Measurements from ENCODE around the gene FAM114A1.

FAM114A1 gene

DNA sequence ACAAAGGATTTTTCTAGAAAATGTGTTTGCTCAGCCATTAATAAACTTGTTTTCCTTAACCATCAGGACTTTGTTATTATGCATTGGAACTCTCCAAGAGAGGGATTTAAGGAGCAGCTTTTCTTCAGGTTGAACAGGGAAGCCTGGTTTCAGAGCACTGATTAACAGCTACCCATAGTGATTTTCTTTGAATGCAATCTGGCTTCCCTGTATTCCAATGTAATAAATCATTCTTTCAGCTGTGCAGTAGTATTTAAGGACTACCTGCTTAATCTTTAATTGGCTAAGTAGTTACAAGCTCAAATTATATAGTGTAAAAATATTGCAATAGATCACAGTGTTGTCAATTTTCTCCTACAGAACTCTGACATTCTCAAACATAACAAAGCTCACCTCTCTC is 87.1 kb downstream of the FAM114A1 start:
- no peak overlapping the region for H3K4me3 ChIP-seq (replicated peaks; ENCODE audit: insufficient read depth, low read length)
- no peaks in the 10 kb centered on the region for H3K27me3 ChIP-seq (ENCODE audit: insufficient read depth, poor library complexity, severe bottlenecking)
- H3K27ac ChIP-seq (replicated peaks), result no peak overlapping the region
- TF ChIP-seq SPI1 (IDR thresholded peaks at IDR 0.05; ENCODE audit: borderline replicate concordance, low read depth), result no peak
- TF ChIP-seq, protein P1, sequence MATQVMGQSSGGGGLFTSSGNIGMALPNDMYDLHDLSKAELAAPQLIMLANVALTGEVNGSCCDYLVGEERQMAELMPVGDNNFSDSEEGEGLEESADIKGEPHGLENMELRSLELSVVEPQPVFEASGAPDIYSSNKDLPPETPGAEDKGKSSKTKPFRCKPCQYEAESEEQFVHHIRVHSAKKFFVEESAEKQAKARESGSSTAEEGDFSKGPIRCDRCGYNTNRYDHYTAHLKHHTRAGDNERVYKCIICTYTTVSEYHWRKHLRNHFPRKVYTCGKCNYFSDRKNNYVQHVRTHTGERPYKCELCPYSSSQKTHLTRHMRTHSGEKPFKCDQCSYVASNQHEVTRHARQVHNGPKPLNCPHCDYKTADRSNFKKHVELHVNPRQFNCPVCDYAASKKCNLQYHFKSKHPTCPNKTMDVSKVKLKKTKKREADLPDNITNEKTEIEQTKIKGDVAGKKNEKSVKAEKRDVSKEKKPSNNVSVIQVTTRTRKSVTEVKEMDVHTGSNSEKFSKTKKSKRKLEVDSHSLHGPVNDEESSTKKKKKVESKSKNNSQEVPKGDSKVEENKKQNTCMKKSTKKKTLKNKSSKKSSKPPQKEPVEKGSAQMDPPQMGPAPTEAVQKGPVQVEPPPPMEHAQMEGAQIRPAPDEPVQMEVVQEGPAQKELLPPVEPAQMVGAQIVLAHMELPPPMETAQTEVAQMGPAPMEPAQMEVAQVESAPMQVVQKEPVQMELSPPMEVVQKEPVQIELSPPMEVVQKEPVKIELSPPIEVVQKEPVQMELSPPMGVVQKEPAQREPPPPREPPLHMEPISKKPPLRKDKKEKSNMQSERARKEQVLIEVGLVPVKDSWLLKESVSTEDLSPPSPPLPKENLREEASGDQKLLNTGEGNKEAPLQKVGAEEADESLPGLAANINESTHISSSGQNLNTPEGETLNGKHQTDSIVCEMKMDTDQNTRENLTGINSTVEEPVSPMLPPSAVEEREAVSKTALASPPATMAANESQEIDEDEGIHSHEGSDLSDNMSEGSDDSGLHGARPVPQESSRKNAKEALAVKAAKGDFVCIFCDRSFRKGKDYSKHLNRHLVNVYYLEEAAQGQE (IDR thresholded peaks at IDR 0.05; ENCODE audit: insufficient replicate concordance, low read depth), result no peak
- TF ChIP-seq GABPA (IDR thresholded peaks at IDR 0.05; ENCODE audit: low read depth), result no peak
- TF ChIP-seq, protein P2, sequence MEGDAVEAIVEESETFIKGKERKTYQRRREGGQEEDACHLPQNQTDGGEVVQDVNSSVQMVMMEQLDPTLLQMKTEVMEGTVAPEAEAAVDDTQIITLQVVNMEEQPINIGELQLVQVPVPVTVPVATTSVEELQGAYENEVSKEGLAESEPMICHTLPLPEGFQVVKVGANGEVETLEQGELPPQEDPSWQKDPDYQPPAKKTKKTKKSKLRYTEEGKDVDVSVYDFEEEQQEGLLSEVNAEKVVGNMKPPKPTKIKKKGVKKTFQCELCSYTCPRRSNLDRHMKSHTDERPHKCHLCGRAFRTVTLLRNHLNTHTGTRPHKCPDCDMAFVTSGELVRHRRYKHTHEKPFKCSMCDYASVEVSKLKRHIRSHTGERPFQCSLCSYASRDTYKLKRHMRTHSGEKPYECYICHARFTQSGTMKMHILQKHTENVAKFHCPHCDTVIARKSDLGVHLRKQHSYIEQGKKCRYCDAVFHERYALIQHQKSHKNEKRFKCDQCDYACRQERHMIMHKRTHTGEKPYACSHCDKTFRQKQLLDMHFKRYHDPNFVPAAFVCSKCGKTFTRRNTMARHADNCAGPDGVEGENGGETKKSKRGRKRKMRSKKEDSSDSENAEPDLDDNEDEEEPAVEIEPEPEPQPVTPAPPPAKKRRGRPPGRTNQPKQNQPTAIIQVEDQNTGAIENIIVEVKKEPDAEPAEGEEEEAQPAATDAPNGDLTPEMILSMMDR (IDR thresholded peaks at IDR 0.05; ENCODE audit: insufficient read depth, low read length), result no peak
- TF ChIP-seq POLR2AphosphoS5 (IDR thresholded peaks at IDR 0.05; ENCODE audit: low read depth), result no peak
- DNase-seq (ENCODE audit: low read depth in 1 of 2, low spot score in 1 of 2), result no peak

DNA sequence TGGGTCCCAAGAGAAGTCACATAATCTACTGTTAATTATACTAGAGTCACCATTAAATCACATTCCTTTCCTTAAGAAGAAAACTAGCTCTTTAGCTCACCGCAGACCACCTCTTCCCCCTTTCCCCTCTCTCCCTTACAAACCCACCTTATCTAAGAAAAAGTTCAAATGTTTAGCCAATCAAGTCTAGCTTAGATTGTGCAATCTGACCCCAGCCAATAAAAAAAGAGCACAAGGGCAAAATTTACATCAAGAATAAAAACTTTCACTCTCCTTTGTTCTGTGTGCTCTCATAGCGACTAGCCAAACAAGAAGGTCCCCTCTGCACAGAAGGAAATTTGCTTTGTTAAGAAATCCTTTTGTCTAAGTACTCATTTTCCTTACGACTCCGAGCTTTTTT is 88.4 kb downstream of the FAM114A1 start:
- DNase-seq (ENCODE audit: low read depth in 1 of 2, low spot score in 1 of 2), result no peak
- no peaks in the 10 kb centered on the region for H3K27me3 ChIP-seq (ENCODE audit: insufficient read depth, poor library complexity, severe bottlenecking)
- no peak overlapping the region for H3K4me3 ChIP-seq (replicated peaks; ENCODE audit: insufficient read depth, low read length)
- TF ChIP-seq, protein P2 (IDR thresholded peaks at IDR 0.05; ENCODE audit: insufficient read depth, low read length), result no peak
- no peak for TF ChIP-seq GABPA (IDR thresholded peaks at IDR 0.05; ENCODE audit: low read depth)
- no peak for TF ChIP-seq SPI1 (IDR thresholded peaks at IDR 0.05; ENCODE audit: borderline replicate concordance, low read depth)
- TF ChIP-seq POLR2AphosphoS5 (IDR thresholded peaks at IDR 0.05; ENCODE audit: low read depth), result no peak
- TF ChIP-seq, protein P1 (IDR thresholded peaks at IDR 0.05; ENCODE audit: insufficient replicate concordance, low read depth), result no peak
- no peak overlapping the region for H3K27ac ChIP-seq (replicated peaks)

DNA sequence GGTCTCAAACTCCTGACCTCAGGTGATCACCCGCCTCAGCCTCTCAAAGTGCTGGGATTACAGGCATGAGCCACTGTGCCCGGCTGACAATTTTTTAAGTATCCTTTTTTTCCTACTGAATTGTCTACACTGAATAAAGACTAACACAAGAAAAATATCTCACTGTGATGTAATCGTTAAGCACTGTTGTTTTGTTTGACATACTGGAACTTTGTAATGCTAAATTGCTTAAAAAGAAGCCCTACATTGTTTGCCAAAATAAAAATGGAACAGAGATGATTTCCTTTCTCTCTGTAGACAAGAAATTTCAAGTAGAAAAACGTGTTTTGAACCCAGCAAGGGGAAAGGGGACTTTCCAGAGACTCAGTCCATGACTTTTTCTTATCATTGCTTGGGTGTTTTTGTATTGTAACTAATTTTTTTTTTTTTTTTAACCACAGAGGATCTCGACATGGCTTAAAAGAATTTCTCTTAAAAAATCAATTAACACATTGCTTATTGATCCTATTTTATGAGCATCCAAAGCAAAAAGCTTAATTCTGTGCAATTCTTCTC is 89.7 kb downstream of the FAM114A1 start:
- TF ChIP-seq, protein P1 (IDR thresholded peaks at IDR 0.05; ENCODE audit: insufficient replicate concordance, low read depth), result no peak
- TF ChIP-seq, protein P2 (IDR thresholded peaks at IDR 0.05; ENCODE audit: insufficient read depth, low read length), result no peak
- TF ChIP-seq POLR2AphosphoS5 (IDR thresholded peaks at IDR 0.05; ENCODE audit: low read depth) (no peak), GABPA (IDR thresholded peaks at IDR 0.05; ENCODE audit: low read depth) (no peak), SPI1 (IDR thresholded peaks at IDR 0.05; ENCODE audit: borderline replicate concordance, low read depth) (no peak)
- Histone ChIP-seq H3K4me3 (replicated peaks; ENCODE audit: insufficient read depth, low read length) (no peak overlapping the region), H3K27me3 (ENCODE audit: insufficient read depth, poor library complexity, severe bottlenecking) (no peaks in the 10 kb centered on the region), H3K27ac (replicated peaks) (no peak overlapping the region)
- no peak for DNase-seq (ENCODE audit: low read depth in 1 of 2, low spot score in 1 of 2)
